HCT116 (cell line): ENCODE data around the gene LRIG1. TPM values are rescaled to one million over a fixed set of nuclear protein-coding genes. Genes with fewer than 3 reads are reported as not detected.

Experiments
- ATAC-seq: fragments of 200-7000 bp; cut with Tn5 transposase; 2 replicates; pipeline ENCODE4 v1.9.1; 2020; ENCODE audit warnings: mild to moderate bottlenecking, moderate library complexity
- BruUV-seq: library from RNA; stranded (reverse); fragments of 400-500 nt; replicated peaks from 2 replicates; lab custom pipeline; 2021; lab: Mats Ljungman, UMichigan
- CTCF ChIA-PET: fragments of 300-600 bp; sonication (Branson Sonifier 250); formaldehyde crosslinking; loops from one replicate; lab custom pipeline; 2021; ENCODE audit warnings: antibody characterized with exemption; lab: Charles Lee
- POLR2A ChIA-PET: fragments of 300-600, 350-600 bp; sonication (Branson Sonifier 250); formaldehyde crosslinking; loops from one replicate; lab custom pipeline; 2021; ENCODE audit warnings: antibody characterized with exemption; lab: Charles Lee
- RAD21 ChIA-PET, 2 experiments: fragments of 300-600 bp; sonication (Branson Sonifier 250); formaldehyde crosslinking; loops; one replicate each; lab custom pipeline; 2023; ENCODE audit warnings: low total read pairs in 2 of 2; ENCODE audit not compliant: uncharacterized antibody in 2 of 2, unreplicated experiment in 2 of 2, low non-redundant PET in 1 of 2; lab: Charles Lee
- DNase-seq: peaks from one replicate; pipeline ENCODE4 v3.0.0-alpha.2; 2010; ENCODE audit warnings: low read depth, low spot score
- H2AFZ ChIP-seq: fragments of 200-600 bp; shearing (Covaris generic), sonication (generic); 2 replicates; pipeline ENCODE4 v1.6.1; 2017; ENCODE audit warnings: low read depth, mixed run types, mixed read lengths, antibody characterized with exemption, low read length; ENCODE audit not compliant: poor library complexity, severe bottlenecking
- H3K27ac ChIP-seq: 2 replicates; pipeline ENCODE4 v1.5.1; 2012; ENCODE audit warnings: low read depth, low read length
- H3K27me3 ChIP-seq: fragments of 200-600 bp; sonication (generic); 2 replicates; pipeline ENCODE4 v1.6.1; 2016; ENCODE audit warnings: mixed run types, low read length, mixed read lengths; ENCODE audit not compliant: insufficient read depth
- H3K36me3 ChIP-seq, 2 experiments: fragments of 200-500 bp in 1 of 2; fragments of 200-600 bp in 1 of 2; sonication (Bioruptor generic) in 1 of 2; sonication (generic) in 1 of 2; 2 replicates each; pipeline versions ENCODE4 v1.5.1 to v1.6.1; 2014 to 2016; ENCODE audit warnings: low read length in 2 of 2, inconsistent platforms in 1 of 2, mixed read lengths in 1 of 2, mixed run types in 1 of 2; ENCODE audit not compliant: insufficient read depth in 2 of 2, control insufficient read depth in 1 of 2
- H3K4me1 ChIP-seq, 2 experiments: fragments of 200-600 bp in 1 of 2; sonication (generic) in 1 of 2; 2 replicates each; pipeline versions ENCODE4 v1.5.1 to v1.6.1; 2012 to 2017; ENCODE audit warnings: low read length in 2 of 2, inconsistent platforms in 1 of 2, mild to moderate bottlenecking in 1 of 2, mixed read lengths in 1 of 2, mixed run types in 1 of 2, moderate library complexity in 1 of 2; ENCODE audit not compliant: insufficient read depth in 2 of 2, control insufficient read depth in 1 of 2
- H3K4me2 ChIP-seq: fragments of 200-600 bp; sonication (generic); 2 replicates; pipeline ENCODE4 v1.6.1; 2017; ENCODE audit warnings: mixed run types, low read length, mixed read lengths
- H3K4me3 ChIP-seq, 2 experiments: fragments of 200-600 bp in 1 of 2; sonication (generic) in 1 of 2; replicated peaks in 1 of 2; 2 replicates each; pipeline ENCODE4 v1.5.1; 2011 to 2016; ENCODE audit warnings: low read length in 2 of 2, control low read depth in 1 of 2, low read depth in 1 of 2, mild to moderate bottlenecking in 1 of 2, mixed read lengths in 1 of 2, mixed run types in 1 of 2
- H3K79me2 ChIP-seq: fragments of 200-600 bp; sonication (generic); 2 replicates; pipeline ENCODE4 v1.6.1; 2017; ENCODE audit warnings: mild to moderate bottlenecking, mixed run types, low read length, moderate library complexity, mixed read lengths; ENCODE audit not compliant: insufficient read depth
- H3K9ac ChIP-seq: fragments of 200-600 bp; sonication (generic); 2 replicates; pipeline ENCODE4 v1.6.1; 2016; ENCODE audit warnings: low read length, mixed read lengths
- H3K9me2 ChIP-seq: fragments of 200-600 bp; sonication (generic), shearing (Covaris generic); 2 replicates; pipeline ENCODE4 v1.6.1; 2017; ENCODE audit warnings: mixed run types, mild to moderate bottlenecking, moderate library complexity; ENCODE audit not compliant: insufficient read depth
- H3K9me3 ChIP-seq, 2 experiments: fragments of 200-500 bp in 1 of 2; fragments of 200-600 bp in 1 of 2; sonication (Bioruptor generic) in 1 of 2; sonication (generic) in 1 of 2; 2 replicates each; pipeline ENCODE4 v1.6.1; 2014 to 2017; ENCODE audit warnings: low read length in 2 of 2, mixed read lengths in 2 of 2, inconsistent platforms in 1 of 2, low read depth in 1 of 2, mild to moderate bottlenecking in 1 of 2, mixed run types in 1 of 2, moderate library complexity in 1 of 2; ENCODE audit not compliant: control insufficient read depth in 1 of 2, insufficient read depth in 1 of 2
- H4K20me1 ChIP-seq: fragments of 200-600 bp; sonication (generic), shearing (Covaris generic); 2 replicates; pipeline ENCODE4 v1.6.1; 2017; ENCODE audit warnings: mixed run types, mild to moderate bottlenecking, moderate library complexity; ENCODE audit not compliant: insufficient read depth
- ATF3 ChIP-seq: IDR thresholded peaks from 2 replicates; pipeline ENCODE4 v1.6.1; 2012
- EZH2 ChIP-seq: fragments of 200-600 bp; sonication (generic); IDR thresholded peaks from 2 replicates; pipeline ENCODE4 v1.6.1; 2017; ENCODE audit warnings: antibody characterized with exemption, mixed run types
- REST ChIP-seq: IDR thresholded peaks from 2 replicates; pipeline ENCODE4 v1.6.1; 2012; ENCODE audit warnings: low read depth
- SIN3A ChIP-seq: IDR thresholded peaks from 2 replicates; pipeline ENCODE4 v1.6.1; 2012; ENCODE audit warnings: low read depth
- TCF7L2 ChIP-seq: IDR thresholded peaks from 2 replicates; pipeline ENCODE4 v1.7.0; 2011; ENCODE audit warnings: borderline replicate concordance, inconsistent platforms; ENCODE audit not compliant: insufficient read depth, insufficient read length; ENCODE audit errors: extremely low read depth
- intact Hi-C: fragments of 100-400 bp; cut with micrococcal nuclease; formaldehyde crosslinking; loops from 2 replicates; pipeline ENCODE4 v1.10.0; 2022
- total RNA-seq: library from RNA; stranded (reverse); gene quantifications from one replicate; pipeline ENCODE4 v1.2.1, GENCODE V29; 2021; ENCODE audit not compliant: unreplicated experiment

The LRIG1 gene
- total RNA-seq, 1 experiment from 2014 or later = 3.1 TPM

- ChIA-PET CTCF (no interaction called here), POLR2A (no interaction called here), RAD21 (no interaction called here)
- no peak overlapping the region for H3K27ac ChIP-seq
- H3K9ac ChIP-seq = no peak overlapping the region
- H3K36me3 ChIP-seq = no peaks in the 10 kb centered on the region
- TF ChIP-seq REST (no peak), SIN3A (no peak), EZH2 (no peak), ATF3 (no peak), TCF7L2 (no peak)
- H3K9me3 ChIP-seq = no peaks in the 10 kb centered on the region
- no peaks in the 10 kb centered on the region for H3K79me2 ChIP-seq
- no peak overlapping the region for H3K4me2 ChIP-seq
- no peaks in the 10 kb centered on the region for H4K20me1 ChIP-seq
- H3K4me1 ChIP-seq = peaks cover 0 to 12% of the 10 kb centered on the region in 2 experiments; a peak in 2 of 4 replicates
- intact Hi-C loops = no loop called here
- H3K4me3 ChIP-seq = no peak overlapping the region
- ATAC-seq (no peak), DNase-seq (no peak)
- H3K9me2 ChIP-seq = no peaks in the 10 kb centered on the region
- peaks cover 45% of the 10 kb centered on the region for H3K27me3 ChIP-seq
- BruUV-seq = no TSS peak
- H2AFZ ChIP-seq = no peak overlapping the region
These were observed 4.2 kb upstream of the LRIG1 start for GRCh38 chr3:66504850-66505641.
